Endothelial cell of umbilical vein (primary cell): ENCODE measurements around the gene RALGPS1. TPM values are rescaled to one million over a fixed set of nuclear protein-coding genes. Genes with fewer than 3 reads are reported as not detected.

ENCODE experiments used
- BruUV-seq: library from RNA; stranded (reverse); fragments of 400-500 nt; replicated peaks from 2 replicates; lab custom pipeline; 2021; lab: Mats Ljungman, UMichigan
- CTCF ChIA-PET: fragments of 300-600, 350-600 bp; sonication (Branson Sonifier 250); formaldehyde crosslinking; loops from one replicate; lab custom pipeline; 2021; ENCODE audit warnings: antibody characterized with exemption, inconsistent platforms; lab: Charles Lee
- POLR2A ChIA-PET: fragments of 300-600, 350-600 bp; sonication (Branson Sonifier 250); formaldehyde crosslinking; loops from one replicate; lab custom pipeline; 2021; ENCODE audit warnings: antibody characterized with exemption, inconsistent platforms; lab: Charles Lee
- DNase-seq: peaks from one replicate; pipeline ENCODE4 v3.0.0-alpha.2; 2011; ENCODE audit warnings: low read depth, low spot score
- FAIRE-seq: peaks from 2 replicates; lab custom pipeline; 2011; peaks lifted over from hg19 to GRCh38; lab: Jason Lieb, UNC
- H2AFZ ChIP-seq: 2 replicates; pipeline ENCODE4 v1.6.0; 2012; ENCODE audit warnings: low read depth, low read length, control low read depth, inconsistent platforms
- H3K27ac ChIP-seq: 2 replicates; pipeline ENCODE4 v1.5.1; 2011; ENCODE audit warnings: low read depth, mild to moderate bottlenecking, control low read depth, low read length, moderate library complexity; ENCODE audit not compliant: insufficient read depth
- H3K27me3 ChIP-seq, 2 experiments: 2 replicates each; pipeline versions ENCODE4 v1.6.0 to v1.6.1; 2011; ENCODE audit warnings: low read length in 2 of 2, mixed read lengths in 1 of 2; ENCODE audit not compliant: control insufficient read depth in 2 of 2, insufficient read depth in 2 of 2
- H3K36me3 ChIP-seq, 2 experiments: 2 replicates in 1 of 2; 3 replicates in 1 of 2; pipeline ENCODE4 v1.5.1; 2011; ENCODE audit warnings: low read length in 2 of 2, mild to moderate bottlenecking in 1 of 2, moderate library complexity in 1 of 2; ENCODE audit not compliant: control insufficient read depth in 2 of 2, insufficient read depth in 2 of 2; ENCODE audit errors: extremely low read depth in 1 of 2
- H3K4me1 ChIP-seq: 3 replicates; pipeline ENCODE4 v1.5.1; 2011; ENCODE audit warnings: mild to moderate bottlenecking, low read length; ENCODE audit not compliant: control insufficient read depth, insufficient read depth; ENCODE audit errors: extremely low read depth
- H3K4me2 ChIP-seq: 2 replicates; pipeline ENCODE4 v1.6.1; 2011; ENCODE audit warnings: low read length, control low read depth, mixed read lengths; ENCODE audit not compliant: insufficient read depth
- H3K4me3 ChIP-seq, 3 experiments: fragments of 200-600 bp in 1 of 3; sonication (generic), shearing (Covaris generic) in 1 of 3; replicated peaks in 1 of 3; 2 replicates each; pipeline ENCODE4 v1.5.1; 2011 to 2016; ENCODE audit warnings: control low read depth in 3 of 3, low read length in 3 of 3, mild to moderate bottlenecking in 2 of 3, inconsistent platforms in 1 of 3, low read depth in 1 of 3, moderate library complexity in 1 of 3; ENCODE audit not compliant: insufficient read depth in 1 of 3
- H3K79me2 ChIP-seq: 2 replicates; pipeline ENCODE4 v1.6.0; 2012; ENCODE audit warnings: low read length, inconsistent platforms; ENCODE audit not compliant: control insufficient read depth, insufficient read depth
- H3K9ac ChIP-seq: replicated peaks from 2 replicates; pipeline ENCODE3; 2011; ENCODE audit warnings: low read length, control low read depth; ENCODE audit not compliant: insufficient read depth; ENCODE audit errors: extremely low read depth
- H3K9me1 ChIP-seq: replicated peaks from 3 replicates; pipeline ENCODE4 v1.6.0; 2011; ENCODE audit warnings: mild to moderate bottlenecking, low read length; ENCODE audit not compliant: control insufficient read depth, insufficient read depth; ENCODE audit errors: extremely low read depth
- H3K9me3 ChIP-seq: replicated peaks from 2 replicates; pipeline ENCODE4 v1.5.1; 2012; ENCODE audit warnings: low read length, inconsistent platforms; ENCODE audit not compliant: control insufficient read depth, insufficient read depth
- H4K20me1 ChIP-seq: replicated peaks from 2 replicates; pipeline ENCODE3; 2011; ENCODE audit warnings: mild to moderate bottlenecking, low read length; ENCODE audit not compliant: control insufficient read depth, insufficient read depth; ENCODE audit errors: extremely low read depth
- CTCF ChIP-seq, 2 donors: IDR thresholded peaks; 1 replicate in 1 of 2; 2 replicates in 1 of 2; pipeline ENCODE4 v1.5.1; 2011; ENCODE audit warnings: low read length in 2 of 2, mild to moderate bottlenecking in 2 of 2, moderate library complexity in 2 of 2, control low read depth in 1 of 2, inconsistent platforms in 1 of 2, low read depth in 1 of 2; ENCODE audit not compliant: insufficient read depth in 1 of 2; ENCODE audit errors: extremely low read depth in 1 of 2
- FOS ChIP-seq: IDR thresholded peaks from 2 replicates; pipeline ENCODE4 v1.6.1; 2011; ENCODE audit warnings: mild to moderate bottlenecking, low read length, moderate library complexity, borderline replicate concordance; ENCODE audit not compliant: insufficient read depth
- GATA2 ChIP-seq: IDR thresholded peaks from 2 replicates; pipeline ENCODE4 v1.7.0; 2011; ENCODE audit warnings: low read depth, mild to moderate bottlenecking, moderate library complexity, mixed read lengths, low read length; ENCODE audit not compliant: insufficient read length, insufficient read depth
- MAX ChIP-seq: IDR thresholded peaks from 2 replicates; pipeline ENCODE4 v1.6.1; 2011; ENCODE audit not compliant: insufficient read depth, insufficient read length
- MYC ChIP-seq: IDR thresholded peaks from one replicate; pipeline ENCODE4 v1.6.1; 2011; ENCODE audit warnings: mild to moderate bottlenecking, low read depth, low read length
- POLR2A ChIP-seq: IDR thresholded peaks from 2 replicates; pipeline ENCODE4 v1.6.1; 2012; ENCODE audit warnings: low read depth, mild to moderate bottlenecking, control low read depth, low read length
- POLR2AphosphoS5 ChIP-seq: IDR thresholded peaks from 2 replicates; pipeline ENCODE4 v1.6.1; 2012; ENCODE audit warnings: low read depth, mild to moderate bottlenecking, control low read depth, low read length, moderate library complexity; ENCODE audit not compliant: insufficient read depth
- dilution Hi-C: fragments of 300-500 bp; cut with MboI; formaldehyde crosslinking; loops from one replicate; pipeline ENCODE4 v1.15.0; 2019; ENCODE audit warnings: low sequenced_read_pairs; ENCODE audit not compliant: extremely low pct_ligation_motif_present
- intact Hi-C: fragments of 100-400 bp; cut with micrococcal nuclease; formaldehyde crosslinking; loops from one replicate; pipeline ENCODE4 v1.10.0; 2022
- polyA plus RNA-seq, 4 experiments: library from polyadenylated mRNA; depleted of rRNA in 3 of 4; stranded (reverse) in 3 of 4; unstranded in 1 of 4; fragments of >200 nt; gene quantifications; 2 replicates each; pipeline versions ENCODE4 v1.2.1 to v1.2.3, GENCODE V29; 2011 to 2012; ENCODE audit warnings: missing spikeins in 1 of 4
- total RNA-seq: library from RNA; stranded (reverse); gene quantifications from 2 replicates; pipeline ENCODE4 v1.2.3, GENCODE V29; 2021

The RALGPS1 gene
- total and polyA plus RNA-seq, 2 donors (not counting 3 experiments of a cell fraction or from before 2014, with no cell fraction given) = 3.8 to 5.5 TPM

- Histone ChIP-seq H3K9me1 (no peaks in the 10 kb centered on the region), H3K79me2 (no peaks in the 10 kb centered on the region), H3K27me3 (no peaks in the 10 kb centered on the region), H3K4me2 (no peak overlapping the region), H3K4me1 (no peaks in the 10 kb centered on the region), H2AFZ (no peak overlapping the region), H3K27ac (no peak overlapping the region), H3K36me3 (no peaks in the 10 kb centered on the region), H3K9ac (no peak overlapping the region), H3K4me3 (no peak overlapping the region), H4K20me1 (no peaks in the 10 kb centered on the region), H3K9me3 (no peaks in the 10 kb centered on the region)
- FAIRE-seq (no peak), DNase-seq (no peak)
- CTCF ChIA-PET = interaction anchor here (1.2 kb wide), 1 partner anchor 22 kb away, joined by 3 read pairs; no protein-coding TSS in a partner anchor
- intact Hi-C loops (no loop called here), dilution Hi-C loops (no loop called here)
- POLR2A ChIA-PET = no interaction called here
- TF ChIP-seq GATA2 = no peak
- no peak for TF ChIP-seq POLR2AphosphoS5
- TF ChIP-seq MYC = no peak
- TF ChIP-seq CTCF (IDR thresholded peaks at IDR 0.05; ENCODE audit: extremely low read depth in 1 of 2, insufficient read depth in 1 of 2, low read depth in 1 of 2, low read length in 2 of 2) = no peak
- no peak for TF ChIP-seq POLR2A
- no peak for TF ChIP-seq MAX
- no peak for TF ChIP-seq FOS
- BruUV-seq = no TSS peak
Observed at GRCh38 chr9:127176631-127177030, 262.0 kb downstream of the RALGPS1 start.
